ENCODE data around the gene CDX1.
"Not testable (repeated sequence)": the region's sequence is repeated elsewhere in the genome, so short reads cannot be mapped to it uniquely, and the experiment has no call there.

The CDX1 gene

DNA sequence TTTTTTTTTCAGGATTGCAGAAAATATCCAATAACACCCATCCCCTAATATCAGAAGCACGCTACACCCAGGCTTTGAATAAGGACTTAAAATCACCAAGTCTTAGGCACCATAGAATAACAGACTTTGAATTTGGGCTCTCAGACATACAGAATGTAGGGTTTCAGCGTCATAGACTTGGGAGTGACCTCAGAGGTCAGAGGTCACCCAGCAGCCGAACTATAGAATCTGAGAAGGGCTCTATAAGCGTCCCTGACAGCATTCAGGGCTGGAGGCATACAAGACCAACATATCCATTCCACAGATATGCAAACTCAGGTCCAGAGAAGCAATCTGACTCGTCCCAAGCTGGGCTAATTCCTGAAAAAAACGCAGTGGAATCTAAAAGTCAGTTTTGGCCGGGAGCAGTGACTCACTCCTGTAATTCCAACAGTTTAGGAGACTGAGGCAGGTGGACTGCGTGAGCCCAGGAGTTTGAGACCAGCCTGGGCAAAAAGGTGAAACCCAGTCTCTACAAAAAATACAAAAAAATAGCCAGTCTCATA lies 58.0 kb downstream of the CDX1 start:
- H3K9me3 ChIP-seq = no peaks in the 10 kb centered on the region
- H3K4me1 ChIP-seq = no peaks in the 10 kb centered on the region
- no peaks in the 10 kb centered on the region for H3K27me3 ChIP-seq (ENCODE audit: low read depth)
- in situ Hi-C loops (cut with MboI; ENCODE audit: low sequenced_read_pairs) = loop anchor here (25.0 kb wide), 1 partner anchor 587 kb away; no protein-coding TSS in a partner anchor
- H3K36me3 ChIP-seq (replicated peaks) = no peaks in the 10 kb centered on the region
- H3K4me3 ChIP-seq = no peak overlapping the region
- no peak for DNase-seq (ENCODE audit: low spot score in 2 of 2)

DNA sequence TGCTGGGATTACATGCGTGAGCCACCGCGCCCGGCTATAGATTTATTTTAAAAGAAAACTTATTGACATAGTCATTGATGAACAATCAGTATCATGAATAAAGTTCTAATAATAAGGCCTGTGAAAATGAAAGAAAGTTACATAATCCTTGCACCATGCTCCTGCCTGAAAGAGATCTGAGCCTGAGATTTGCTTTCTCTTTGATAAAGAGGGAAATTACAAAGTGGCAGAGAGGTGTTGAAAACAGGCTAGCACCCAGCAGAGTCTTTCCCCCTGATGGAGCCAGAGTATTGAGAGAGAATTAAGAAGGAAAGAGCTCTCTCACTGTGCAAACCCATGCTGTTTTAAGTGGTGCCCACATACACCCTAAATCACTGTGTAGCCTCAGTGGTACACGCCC lies 60.5 kb downstream of the CDX1 start:
- H3K4me3 ChIP-seq = no peak overlapping the region

DNA sequence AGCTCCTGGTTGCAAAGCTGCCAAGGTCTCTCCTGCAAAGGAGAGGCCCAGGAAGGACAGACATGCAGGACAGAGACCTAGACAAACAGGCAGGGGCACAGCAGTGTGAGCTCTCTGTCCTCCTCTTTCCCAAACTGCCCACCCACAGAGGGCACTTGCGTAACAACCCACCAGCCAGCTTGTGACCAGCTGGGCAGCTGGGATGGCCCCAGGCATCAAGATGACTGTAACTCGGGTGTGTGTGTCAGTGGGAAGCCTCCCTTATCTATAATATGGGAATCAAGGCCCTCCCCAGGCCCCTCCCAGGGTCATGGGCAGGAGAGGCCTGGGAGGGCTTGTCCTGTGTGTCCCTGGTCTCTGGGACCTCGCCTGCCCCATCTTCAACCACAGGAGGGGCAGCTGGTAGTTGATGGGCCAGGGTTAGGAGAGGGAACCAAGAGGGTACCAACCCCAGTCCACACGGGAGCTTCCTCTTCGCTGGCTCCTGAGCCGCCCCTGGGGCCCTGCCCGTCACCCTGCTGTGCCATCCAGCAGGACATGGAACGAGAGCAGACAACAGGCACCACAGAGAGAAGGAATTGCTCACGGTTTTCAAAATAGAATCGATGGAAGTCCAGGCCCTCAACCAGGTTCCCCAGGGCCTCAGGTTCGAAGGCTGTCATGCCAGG lies 61.2 kb downstream of the CDX1 start:
- Histone ChIP-seq H3K36me3 (replicated peaks) (no peaks in the 10 kb centered on the region), H3K9me3 (no peaks in the 10 kb centered on the region), H3K4me3 (no peak overlapping the region), H3K4me1 (no peaks in the 10 kb centered on the region), H3K27me3 (ENCODE audit: low read depth) (no peaks in the 10 kb centered on the region)
- DNase-seq (ENCODE audit: low spot score in 2 of 2) = no peak
- in situ Hi-C loops (cut with MboI; ENCODE audit: low sequenced_read_pairs) = no loop called here

More for the DNA sequence above, 60.5 kb downstream of the CDX1 start:
- Histone ChIP-seq H3K36me3 (replicated peaks) (no peaks in the 10 kb centered on the region), H3K27me3 (ENCODE audit: low read depth) (no peaks in the 10 kb centered on the region), H3K4me1 (no peaks in the 10 kb centered on the region), H3K9me3 (no peaks in the 10 kb centered on the region)
- in situ Hi-C loops (cut with MboI; ENCODE audit: low sequenced_read_pairs) = no loop called here
- no peak for DNase-seq (ENCODE audit: low spot score in 2 of 2)

DNA sequence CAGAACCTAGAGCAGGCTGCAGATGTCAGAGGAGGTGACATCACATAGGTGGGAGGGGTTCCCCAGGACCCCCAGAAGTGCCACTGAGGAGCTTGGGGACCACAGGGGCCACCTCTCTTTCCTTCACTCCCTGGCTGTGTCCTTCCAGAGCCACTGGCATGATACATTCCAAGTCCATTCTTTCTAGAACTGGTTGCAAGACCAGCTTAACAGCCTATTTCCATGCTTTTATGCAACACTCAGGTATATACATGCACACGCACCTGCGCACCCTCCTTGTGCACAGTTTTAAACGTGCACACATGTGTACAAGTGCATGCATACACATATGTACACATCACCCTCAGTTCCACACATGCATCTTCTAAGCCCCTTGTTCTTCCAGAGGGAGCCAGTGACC lies 63.0 kb downstream of the CDX1 start:
- no peaks in the 10 kb centered on the region for H3K36me3 ChIP-seq (replicated peaks)
- in situ Hi-C loops (cut with MboI; ENCODE audit: low sequenced_read_pairs) = no loop called here
- no peak for DNase-seq (ENCODE audit: low spot score in 2 of 2)
- H3K9me3 ChIP-seq = no peaks in the 10 kb centered on the region
- no peak overlapping the region for H3K4me3 ChIP-seq
- H3K27me3 ChIP-seq (ENCODE audit: low read depth) = no peaks in the 10 kb centered on the region
- no peaks in the 10 kb centered on the region for H3K4me1 ChIP-seq

DNA sequence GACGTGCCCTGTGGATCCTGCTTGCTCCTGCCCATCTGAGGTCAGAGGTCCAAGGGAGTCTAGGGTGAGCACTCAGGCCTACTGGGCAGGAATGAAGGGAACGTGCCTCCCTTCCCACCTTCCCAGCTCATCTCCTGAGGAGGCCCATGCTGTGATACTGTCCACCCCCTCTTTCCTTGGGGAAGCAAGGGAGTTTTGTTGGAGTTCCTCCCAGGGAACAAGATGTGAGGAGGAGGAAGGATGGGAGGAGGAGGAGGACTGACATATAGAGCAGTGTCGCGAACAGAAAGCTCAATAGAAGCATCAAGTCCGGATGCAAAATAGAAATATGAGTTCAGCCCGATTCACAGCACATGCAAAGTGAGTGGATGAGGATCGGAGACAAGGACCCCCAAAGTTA lies 64.3 kb downstream of the CDX1 start:
- Histone ChIP-seq H3K4me3 (no peak overlapping the region), H3K36me3 (replicated peaks) (no peaks in the 10 kb centered on the region), H3K9me3 (no peaks in the 10 kb centered on the region), H3K27me3 (ENCODE audit: low read depth) (no peaks in the 10 kb centered on the region), H3K4me1 (no peaks in the 10 kb centered on the region)
- in situ Hi-C loops (cut with MboI; ENCODE audit: low sequenced_read_pairs) = no loop called here
- no peak for DNase-seq (ENCODE audit: low spot score in 2 of 2)

DNA sequence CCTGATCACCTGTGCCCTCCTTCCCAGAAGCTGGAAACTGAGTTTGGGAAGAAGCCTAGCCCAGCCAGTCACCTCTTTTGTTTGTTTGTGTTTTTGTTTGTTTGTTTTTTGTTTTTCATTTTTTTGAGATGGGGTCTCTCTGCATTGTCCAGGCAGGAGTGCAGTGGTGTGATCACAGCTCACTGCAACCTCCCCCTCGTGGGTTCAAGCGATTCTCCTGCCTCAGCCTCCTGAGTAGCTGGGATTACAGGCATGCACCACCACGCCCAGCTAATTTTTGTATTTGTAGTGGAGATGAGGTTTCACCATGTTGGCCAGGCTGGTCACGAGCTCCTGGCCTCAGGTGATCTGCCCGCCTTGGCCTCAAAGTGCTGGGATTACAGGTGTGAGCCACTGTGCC lies 67.1 kb downstream of the CDX1 start:
- DNase-seq (ENCODE audit: low spot score in 2 of 2); in situ Hi-C loops (cut with MboI; ENCODE audit: low sequenced_read_pairs); H3K4me1 ChIP-seq; H3K36me3 ChIP-seq (replicated peaks); H3K4me3 ChIP-seq; H3K9me3 ChIP-seq; H3K27me3 ChIP-seq (ENCODE audit: low read depth): not testable (repeated sequence)

Data from HAP-1 (cell line).